ENCODE measurements around the gene RNF4. TPM values are rescaled to one million over a fixed set of nuclear protein-coding genes. Genes with fewer than 3 reads are reported as not detected.

The RNF4 gene
- 10 to 100 TPM; 29.0 to 29.3 TPM for total RNA-seq

GRCh38 chr4:2468456-2469191 lies at the start of gene RNF4:
Gene RNF4 (plus strand): TSS chr4:2469106. CDS start chr4:2490494, 21,388 bp downstream.
- H3K27me3 ChIP-seq, result no peaks in the 10 kb centered on the region
- ATAC-seq (peak; percentile 98), DNase-seq (peak; percentile 96 to 98 (median 96))
- H3K9me3 ChIP-seq, result no peaks in the 10 kb centered on the region
- H3K4me1 ChIP-seq, result peaks cover 23% of the 10 kb centered on the region
- WGBS, 2 donors, result 0 to 1% methylated on average over 16 to 74 of the region's 74 CpGs
- no peak for TF ChIP-seq CTCF (IDR thresholded peaks at IDR 0.05)
- TF ChIP-seq POLR2A (IDR thresholded peaks at IDR 0.05), result peak; percentile 76 to 87 (median 85)
- no peaks in the 10 kb centered on the region for H3K36me3 ChIP-seq (replicated peaks in 1 of 2; ENCODE audit: insufficient read depth in 1 of 2, low read depth in 2 of 2)
- intact Hi-C loops (cut with DNase I), result no loop called here
- H3K27ac ChIP-seq, result peak within 1 kb of the TSS; percentile 70 to 95 (median 88)
- H3K4me3 ChIP-seq, result peak within 1 kb of the TSS; percentile 83 to 87

GRCh38 chr4:2419814-2420213 lies 49.1 kb upstream of the RNF4 start:
- intact Hi-C loops (cut with DNase I), result loop anchor here (10.0 kb wide), 1 partner anchor 155 kb away; the partner anchor contains the start of gene MXD4

GRCh38 chr4:2421928-2422327 lies 47.0 kb upstream of the RNF4 start:
- H3K36me3 ChIP-seq (replicated peaks in 1 of 2; ENCODE audit: insufficient read depth in 1 of 2, low read depth in 2 of 2), result no peaks in the 10 kb centered on the region
- ATAC-seq (no peak), DNase-seq (no peak)
- 81 to 82% methylated on average over 6 of the region's 6 CpGs for WGBS, 2 donors
- no peak overlapping the region for H3K27ac ChIP-seq
- TF ChIP-seq POLR2A (IDR thresholded peaks at IDR 0.05) (no peak), CTCF (IDR thresholded peaks at IDR 0.05) (no peak)
- no peaks in the 10 kb centered on the region for H3K27me3 ChIP-seq
- intact Hi-C loops (cut with DNase I), result loop anchor here (10.0 kb wide), 1 partner anchor 157 kb away; the partner anchor contains the start of gene MXD4
- H3K4me1 ChIP-seq, result peaks cover 19% of the 10 kb centered on the region
- no peak overlapping the region for H3K4me3 ChIP-seq
- H3K9me3 ChIP-seq, result no peaks in the 10 kb centered on the region

More at GRCh38 chr4:2419814-2420213, 49.1 kb upstream of the RNF4 start:
- H3K4me3 ChIP-seq, result no peak overlapping the region
- H3K9me3 ChIP-seq, result no peaks in the 10 kb centered on the region
- H3K4me1 ChIP-seq, result peaks cover 25% of the 10 kb centered on the region
- H3K27me3 ChIP-seq, result no peaks in the 10 kb centered on the region
- TF ChIP-seq CTCF (IDR thresholded peaks at IDR 0.05), result no peak
- TF ChIP-seq POLR2A (IDR thresholded peaks at IDR 0.05), result no peak
- H3K36me3 ChIP-seq (replicated peaks in 1 of 2; ENCODE audit: insufficient read depth in 1 of 2, low read depth in 2 of 2), result no peaks in the 10 kb centered on the region
- ATAC-seq (no peak), DNase-seq (peak in 1 of 4 donors; percentile 20)
- 38 to 46% methylated on average over 9 of the region's 9 CpGs for WGBS, 2 donors
- no peak overlapping the region for H3K27ac ChIP-seq

- Histone ChIP-seq H3K27me3 (no peaks in the 10 kb centered on the region), H3K4me3 (no peak overlapping the region), H3K36me3 (replicated peaks in 1 of 2; ENCODE audit: insufficient read depth in 1 of 2, low read depth in 2 of 2) (no peaks in the 10 kb centered on the region), H3K9me3 (no peaks in the 10 kb centered on the region), H3K27ac (no peak overlapping the region), H3K4me1 (peaks cover 9% of the 10 kb centered on the region)
- intact Hi-C loops (cut with DNase I), result loop anchor here (10.0 kb wide), 1 partner anchor 158 kb away; the partner anchor contains the start of gene MXD4
- no peak for ATAC-seq
- 76% methylated on average over 4 of the region's 4 CpGs; no CpG with 5 or more reads in 1 of the 2 donors for WGBS, 2 donors
- DNase-seq, result no peak
- TF ChIP-seq POLR2A (IDR thresholded peaks at IDR 0.05), result no peak
- no peak for TF ChIP-seq CTCF (IDR thresholded peaks at IDR 0.05)
Observed at GRCh38 chr4:2423066-2423465, 45.8 kb upstream of the RNF4 start.

Data from body of pancreas (tissue), 4 donors.